Activated T-cell treated with anti-CD3 and anti-CD28 coated beads for 48 hours (primary cell): ENCODE results near the gene GLIPR2.
"Not testable (repeated sequence)": the region's sequence is repeated elsewhere in the genome, so short reads cannot be mapped to it uniquely, and the experiment has no call there.

Experiments
- DNase-seq: peaks from one replicate; pipeline ENCODE4 v3.0.0-alpha.2; 2020; ENCODE audit warnings: low read depth

GLIPR2 gene

GRCh38 chr9:36123515-36123914, 13.0 kb upstream of the GLIPR2 start:
- DNase-seq: no peak

- no peak for DNase-seq
Measured at GRCh38 chr9:36125062-36125855, 11.3 kb upstream of the GLIPR2 start.

- DNase-seq: no peak
Measured at GRCh38 chr9:36126016-36126730, 10.4 kb upstream of the GLIPR2 start.

GRCh38 chr9:36127652-36128244, 8.8 kb upstream of the GLIPR2 start:
- DNase-seq: no peak

- DNase-seq: no peak
Measured at GRCh38 chr9:36128349-36128748, 8.2 kb upstream of the GLIPR2 start.

- no peak for DNase-seq
Measured at GRCh38 chr9:36129139-36129538, 7.4 kb upstream of the GLIPR2 start.

- DNase-seq: not testable (repeated sequence)
Measured at GRCh38 chr9:36131666-36132065, 4.9 kb upstream of the GLIPR2 start.

GRCh38 chr9:36132086-36132485, 4.4 kb upstream of the GLIPR2 start:
- no peak for DNase-seq

GRCh38 chr9:36134761-36135505, 1.6 kb upstream of the GLIPR2 start:
- no peak for DNase-seq

- DNase-seq: no peak
Measured at GRCh38 chr9:36135741-36136271, 727 bp upstream of the GLIPR2 start.

- DNase-seq: no peak
Measured at GRCh38 chr9:36136894-36137391, 410 bp downstream of the GLIPR2 start.

- DNase-seq: no peak
Measured at GRCh38 chr9:36137392-36138004, 965 bp downstream of the GLIPR2 start.

- no peak for DNase-seq
Measured at GRCh38 chr9:36138496-36138895, 2.0 kb downstream of the GLIPR2 start.

- no peak for DNase-seq
Measured at GRCh38 chr9:36138901-36139300, 2.4 kb downstream of the GLIPR2 start.

GRCh38 chr9:36140086-36141084, 3.9 kb downstream of the GLIPR2 start:
- DNase-seq: no peak

- DNase-seq: no peak
Measured at GRCh38 chr9:36141288-36141687, 4.8 kb downstream of the GLIPR2 start.

- DNase-seq: no peak
Measured at GRCh38 chr9:36141761-36142160, 5.2 kb downstream of the GLIPR2 start.

GRCh38 chr9:36142510-36143244, 6.1 kb downstream of the GLIPR2 start:
- no peak for DNase-seq

GRCh38 chr9:36143245-36143641, 6.7 kb downstream of the GLIPR2 start:
- DNase-seq: no peak
